ENCODE measurements around the gene DENND4B. TPM values are rescaled to one million over a fixed set of nuclear protein-coding genes. Genes with fewer than 3 reads are reported as not detected.

DENND4B gene
- total RNA-seq, 4 donors from 2014 or later: 10.2 to 46.5 (median 32.3) TPM

DNA sequence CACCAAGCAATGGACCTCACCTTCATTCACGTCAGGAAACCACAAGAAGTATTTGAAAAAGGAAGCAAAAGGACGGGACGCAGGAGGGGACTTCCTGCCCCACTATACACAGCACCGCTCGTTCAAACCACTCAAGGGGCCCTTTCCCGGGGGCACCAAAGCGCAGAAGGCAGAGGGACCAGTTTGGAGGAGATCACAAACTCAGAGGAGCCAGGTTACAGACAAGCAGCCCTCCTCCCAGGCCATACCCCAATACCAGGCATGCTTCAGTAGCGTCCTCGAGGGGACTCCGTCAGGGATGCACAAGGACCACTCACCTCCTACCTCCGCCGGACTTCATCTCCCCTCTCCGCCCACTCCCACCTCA is 11.2 kb upstream of the DENND4B start:
- TF ChIP-seq POLR2A (IDR thresholded peaks at IDR 0.05) (no peak), POLR2AphosphoS5 (IDR thresholded peaks at IDR 0.05) (no peak), EP300 (IDR thresholded peaks at IDR 0.05) (no peak)
- TF ChIP-seq, protein P1, sequence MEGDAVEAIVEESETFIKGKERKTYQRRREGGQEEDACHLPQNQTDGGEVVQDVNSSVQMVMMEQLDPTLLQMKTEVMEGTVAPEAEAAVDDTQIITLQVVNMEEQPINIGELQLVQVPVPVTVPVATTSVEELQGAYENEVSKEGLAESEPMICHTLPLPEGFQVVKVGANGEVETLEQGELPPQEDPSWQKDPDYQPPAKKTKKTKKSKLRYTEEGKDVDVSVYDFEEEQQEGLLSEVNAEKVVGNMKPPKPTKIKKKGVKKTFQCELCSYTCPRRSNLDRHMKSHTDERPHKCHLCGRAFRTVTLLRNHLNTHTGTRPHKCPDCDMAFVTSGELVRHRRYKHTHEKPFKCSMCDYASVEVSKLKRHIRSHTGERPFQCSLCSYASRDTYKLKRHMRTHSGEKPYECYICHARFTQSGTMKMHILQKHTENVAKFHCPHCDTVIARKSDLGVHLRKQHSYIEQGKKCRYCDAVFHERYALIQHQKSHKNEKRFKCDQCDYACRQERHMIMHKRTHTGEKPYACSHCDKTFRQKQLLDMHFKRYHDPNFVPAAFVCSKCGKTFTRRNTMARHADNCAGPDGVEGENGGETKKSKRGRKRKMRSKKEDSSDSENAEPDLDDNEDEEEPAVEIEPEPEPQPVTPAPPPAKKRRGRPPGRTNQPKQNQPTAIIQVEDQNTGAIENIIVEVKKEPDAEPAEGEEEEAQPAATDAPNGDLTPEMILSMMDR (IDR thresholded peaks at IDR 0.05): no peak
- no peak for ATAC-seq
- Histone ChIP-seq H3K4me1 (peaks cover 0 to 87% (median 40%) of the 10 kb centered on the region in 3 donors), H3K27me3 (no peaks in the 10 kb centered on the region), H3K4me3 (peak overlapping the region; percentile 66 to 95), H3K27ac (peak overlapping the region; percentile 75 to 96 (median 90)), H3K36me3 (peaks cover 0 to 51% of the 10 kb centered on the region in 2 donors), H3K9me3 (no peaks in the 10 kb centered on the region)
- WGBS, 2 donors (ENCODE audit: low coverage in 1 of 2): 0 to 1% methylated on average over 8 to 10 of the region's 13 CpGs

DNA sequence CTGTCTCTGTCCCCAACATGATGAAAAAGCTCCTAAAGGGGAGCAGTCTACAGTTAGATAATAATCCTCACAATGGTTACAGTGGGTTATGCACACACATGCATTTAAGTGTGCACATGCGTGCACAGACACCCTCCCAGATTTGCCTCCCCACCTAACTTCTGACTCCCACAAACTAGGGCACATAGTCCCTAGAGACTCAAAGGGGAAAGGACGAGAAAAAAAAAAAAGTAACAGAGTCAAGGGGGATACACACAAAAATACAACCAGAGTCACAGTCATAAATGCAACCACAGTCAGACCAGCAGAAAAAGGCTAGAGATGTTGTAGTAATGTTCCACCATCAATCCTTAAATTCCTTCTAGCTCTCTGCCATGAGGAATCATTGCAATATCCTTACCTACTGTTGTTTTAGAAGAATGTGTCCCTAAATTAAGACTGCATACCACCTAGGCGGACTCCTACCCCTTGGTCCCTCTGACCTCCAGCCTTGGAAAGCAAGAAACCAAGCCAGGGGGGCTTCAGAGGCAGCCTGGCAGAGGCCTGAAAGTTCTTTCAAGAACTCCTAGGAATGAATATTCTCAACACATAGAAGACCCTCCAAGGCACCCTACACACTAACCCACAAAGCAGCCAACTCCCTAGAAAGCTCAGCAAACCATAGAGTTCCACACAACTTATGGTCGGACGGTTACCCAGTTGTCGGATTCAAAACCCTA is 10.6 kb upstream of the DENND4B start:
- WGBS, 2 donors (ENCODE audit: low coverage in 1 of 2): 10 to 53% methylated on average over 3 to 5 of the region's 6 CpGs
- Histone ChIP-seq H3K4me3 (peak overlapping the region; percentile 66 to 95), H3K36me3 (peaks cover 0 to 56% of the 10 kb centered on the region in 2 donors), H3K27ac (peak overlapping the region in 3 of 4 donors; percentile 85 to 96 (median 96)), H3K4me1 (peaks cover 0 to 82% (median 36%) of the 10 kb centered on the region in 3 donors), H3K27me3 (no peaks in the 10 kb centered on the region), H3K9me3 (no peaks in the 10 kb centered on the region)
- ATAC-seq: no peak
- TF ChIP-seq POLR2A (IDR thresholded peaks at IDR 0.05) (no peak), EP300 (IDR thresholded peaks at IDR 0.05) (no peak), POLR2AphosphoS5 (IDR thresholded peaks at IDR 0.05) (no peak)
- TF ChIP-seq, protein P1 (IDR thresholded peaks at IDR 0.05): no peak

DNA sequence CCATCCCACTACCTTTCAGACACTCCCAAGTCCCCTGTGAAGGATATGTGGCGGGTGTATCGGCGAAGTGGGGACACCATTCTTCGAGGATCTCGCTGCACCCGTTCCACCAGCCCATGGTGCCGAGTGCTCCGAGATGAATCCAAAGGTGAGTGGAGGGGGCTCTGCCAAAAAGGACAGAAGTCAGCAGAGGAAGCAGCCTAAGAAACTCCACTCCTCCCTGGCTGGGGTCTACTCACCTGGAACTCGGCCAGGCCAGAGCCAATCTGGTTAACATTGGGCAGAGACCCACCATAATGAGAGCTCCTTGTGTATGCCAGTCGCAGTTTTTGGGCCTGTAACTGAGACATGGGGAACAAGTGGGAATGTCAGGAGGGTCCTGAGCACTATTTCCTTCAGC is 8.3 kb upstream of the DENND4B start:
- H3K9me3 ChIP-seq: no peaks in the 10 kb centered on the region
- no peaks in the 10 kb centered on the region for H3K27me3 ChIP-seq
- peaks cover 0 to 60% of the 10 kb centered on the region in 2 donors for H3K36me3 ChIP-seq
- WGBS, 2 donors (ENCODE audit: low coverage in 1 of 2): 80% methylated on average over 1 of the region's 10 CpGs; no CpG with 5 or more reads in 1 of the 2 donors
- TF ChIP-seq EP300 (IDR thresholded peaks at IDR 0.05): no peak
- TF ChIP-seq, protein P1 (IDR thresholded peaks at IDR 0.05): no peak
- TF ChIP-seq POLR2AphosphoS5 (IDR thresholded peaks at IDR 0.05): no peak
- no peak overlapping the region for H3K4me3 ChIP-seq
- ATAC-seq: no peak
- H3K4me1 ChIP-seq: peaks cover 0 to 61% (median 27%) of the 10 kb centered on the region in 3 donors
- H3K27ac ChIP-seq: no peak overlapping the region

DNA sequence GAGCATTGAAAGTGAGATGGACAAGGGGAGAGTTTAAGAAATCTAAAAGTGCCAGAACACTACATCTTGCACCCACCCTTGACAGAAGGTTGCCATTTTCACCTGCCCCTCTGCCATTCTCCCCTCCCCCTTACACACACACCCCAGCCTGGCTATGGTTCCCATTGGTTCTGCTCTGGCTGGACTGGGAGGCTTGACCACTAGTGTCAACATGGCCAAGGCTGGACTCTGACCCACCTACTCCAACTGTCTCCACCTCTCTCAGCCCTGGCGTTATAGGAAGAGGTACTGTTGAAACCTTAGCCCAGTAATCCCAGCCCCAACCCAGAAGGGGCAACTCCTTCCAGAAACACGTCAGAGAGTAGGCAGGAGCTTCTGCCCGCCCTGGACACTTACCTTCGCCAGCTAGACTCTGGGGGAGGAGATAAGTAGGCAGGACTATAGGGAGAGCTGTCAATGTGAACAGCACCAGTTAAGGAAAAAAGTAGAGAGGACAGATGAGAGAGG is 7.4 kb upstream of the DENND4B start:
- peaks cover 0 to 63% of the 10 kb centered on the region in 2 donors for H3K36me3 ChIP-seq
- no peak overlapping the region for H3K4me3 ChIP-seq
- H3K27me3 ChIP-seq: no peaks in the 10 kb centered on the region
- no peak for ATAC-seq
- WGBS, 2 donors (ENCODE audit: low coverage in 1 of 2): no CpG with 5 or more reads among the region's 4 CpGs
- peaks cover 0 to 52% (median 21%) of the 10 kb centered on the region in 3 donors for H3K4me1 ChIP-seq
- no peaks in the 10 kb centered on the region for H3K9me3 ChIP-seq
- TF ChIP-seq EP300 (IDR thresholded peaks at IDR 0.05): no peak
- TF ChIP-seq POLR2A (IDR thresholded peaks at IDR 0.05): no peak
- no peak for TF ChIP-seq POLR2AphosphoS5 (IDR thresholded peaks at IDR 0.05)
- TF ChIP-seq, protein P1 (IDR thresholded peaks at IDR 0.05): no peak
- no peak overlapping the region for H3K27ac ChIP-seq

DNA sequence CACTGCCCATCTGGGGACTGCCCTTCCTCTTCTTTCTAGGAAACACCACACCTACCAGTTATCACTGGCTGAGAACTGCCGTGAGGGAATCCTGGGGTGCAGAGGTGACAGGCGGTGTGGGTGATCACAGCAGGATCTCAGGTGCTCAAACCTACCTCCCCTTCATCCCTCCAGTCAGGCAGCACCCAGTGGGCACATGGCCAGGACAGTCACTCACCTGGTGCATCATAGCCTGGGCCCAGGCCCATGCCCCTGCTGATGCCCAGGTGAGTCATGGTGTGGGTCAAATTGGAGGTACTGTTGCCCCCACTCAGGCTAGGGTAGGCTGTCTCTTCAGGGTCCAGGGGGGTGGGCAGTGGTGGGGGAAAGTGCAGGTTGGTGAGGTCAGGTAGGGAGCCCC is 5.3 kb upstream of the DENND4B start:
- peaks cover 0 to 82% of the 10 kb centered on the region in 2 donors for H3K36me3 ChIP-seq
- TF ChIP-seq POLR2A (IDR thresholded peaks at IDR 0.05) (no peak), POLR2AphosphoS5 (IDR thresholded peaks at IDR 0.05) (no peak), EP300 (IDR thresholded peaks at IDR 0.05) (no peak)
- TF ChIP-seq, protein P1 (IDR thresholded peaks at IDR 0.05): no peak
- no peaks in the 10 kb centered on the region for H3K9me3 ChIP-seq
- H3K4me1 ChIP-seq: peaks cover 0 to 47% (median 14%) of the 10 kb centered on the region in 3 donors
- no peak for ATAC-seq
- H3K27ac ChIP-seq: no peak overlapping the region
- WGBS, 2 donors (ENCODE audit: low coverage in 1 of 2): 100% methylated on average over 1 of the region's 2 CpGs; no CpG with 5 or more reads in 1 of the 2 donors
- H3K27me3 ChIP-seq: no peaks in the 10 kb centered on the region
- no peak overlapping the region for H3K4me3 ChIP-seq
